HS-27A (cell line): ENCODE measurements around the gene RAP1A.

Experiments
- DNase-seq: peaks from one replicate; pipeline ENCODE4 v3.0.0-alpha.2; 2012; ENCODE audit warnings: low read depth, missing footprints

RAP1A gene

GRCh38 chr1:111758373-111758772, 138.8 kb downstream of the RAP1A start:
- no peak for DNase-seq

GRCh38 chr1:111761717-111762116, 142.1 kb downstream of the RAP1A start:
- DNase-seq: no peak

GRCh38 chr1:111762332-111762731, 142.7 kb downstream of the RAP1A start:
- no peak for DNase-seq
